OCI-LY3 (cell line): ENCODE data around the gene CEP112.

ENCODE experiments used
- EZH2phosphoT487 ChIP-seq: fragments of 200-600 bp; shearing (Covaris generic); IDR thresholded peaks from 2 replicates; pipeline ENCODE4 v1.6.1; 2018; ENCODE audit warnings: antibody characterized with exemption, mixed run types, low read depth
- TF ChIP-seq, protein P1 (sequence below): fragments of 200-600, 300-600 bp; sonication (generic); IDR thresholded peaks from 2 replicates; pipeline ENCODE4 v1.5.1; 2014; ENCODE audit warnings: antibody characterized with exemption, low read length, low read depth

GRCh38 chr17:65762973-65763372 lies 429.0 kb downstream of the CEP112 start:
- TF ChIP-seq, protein P1, sequence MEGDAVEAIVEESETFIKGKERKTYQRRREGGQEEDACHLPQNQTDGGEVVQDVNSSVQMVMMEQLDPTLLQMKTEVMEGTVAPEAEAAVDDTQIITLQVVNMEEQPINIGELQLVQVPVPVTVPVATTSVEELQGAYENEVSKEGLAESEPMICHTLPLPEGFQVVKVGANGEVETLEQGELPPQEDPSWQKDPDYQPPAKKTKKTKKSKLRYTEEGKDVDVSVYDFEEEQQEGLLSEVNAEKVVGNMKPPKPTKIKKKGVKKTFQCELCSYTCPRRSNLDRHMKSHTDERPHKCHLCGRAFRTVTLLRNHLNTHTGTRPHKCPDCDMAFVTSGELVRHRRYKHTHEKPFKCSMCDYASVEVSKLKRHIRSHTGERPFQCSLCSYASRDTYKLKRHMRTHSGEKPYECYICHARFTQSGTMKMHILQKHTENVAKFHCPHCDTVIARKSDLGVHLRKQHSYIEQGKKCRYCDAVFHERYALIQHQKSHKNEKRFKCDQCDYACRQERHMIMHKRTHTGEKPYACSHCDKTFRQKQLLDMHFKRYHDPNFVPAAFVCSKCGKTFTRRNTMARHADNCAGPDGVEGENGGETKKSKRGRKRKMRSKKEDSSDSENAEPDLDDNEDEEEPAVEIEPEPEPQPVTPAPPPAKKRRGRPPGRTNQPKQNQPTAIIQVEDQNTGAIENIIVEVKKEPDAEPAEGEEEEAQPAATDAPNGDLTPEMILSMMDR: no peak
- TF ChIP-seq EZH2phosphoT487: no peak
